ENCODE data around the gene INTS7.

Gene INTS7

GRCh38 chr1:211900441-211900840 is 134.9 kb downstream of the INTS7 start:
- Histone ChIP-seq H3K4me3 (ENCODE audit: low read depth, low read length) (no peak overlapping the region), H3K36me3 (replicated peaks) (no peaks in the 10 kb centered on the region), H3K27me3 (replicated peaks) (no peaks in the 10 kb centered on the region), H3K27ac (no peak overlapping the region)
- DNase-seq = no peak
- in situ Hi-C loops (cut with HindIII; ENCODE audit: low pct_ligation_motif_present, low sequenced_read_pairs) = no loop called here
- no peak for TF ChIP-seq CTCF (IDR thresholded peaks at IDR 0.05; ENCODE audit: low read depth, low read length, missing control alignments)

GRCh38 chr1:211896958-211897357 is 138.4 kb downstream of the INTS7 start:
- no peak for TF ChIP-seq CTCF (IDR thresholded peaks at IDR 0.05; ENCODE audit: low read depth, low read length, missing control alignments)
- Histone ChIP-seq H3K36me3 (replicated peaks) (no peaks in the 10 kb centered on the region), H3K27me3 (replicated peaks) (no peaks in the 10 kb centered on the region), H3K27ac (no peak overlapping the region), H3K4me3 (ENCODE audit: low read depth, low read length) (no peak overlapping the region)
- peak; percentile 2 for DNase-seq
- in situ Hi-C loops (cut with HindIII; ENCODE audit: low pct_ligation_motif_present, low sequenced_read_pairs) = no loop called here

- Histone ChIP-seq H3K4me3 (ENCODE audit: low read depth, low read length) (no peak overlapping the region), H3K36me3 (replicated peaks) (no peaks in the 10 kb centered on the region), H3K27me3 (replicated peaks) (no peaks in the 10 kb centered on the region), H3K27ac (no peak overlapping the region)
- no peak for TF ChIP-seq CTCF (IDR thresholded peaks at IDR 0.05; ENCODE audit: low read depth, low read length, missing control alignments)
- in situ Hi-C loops (cut with HindIII; ENCODE audit: low pct_ligation_motif_present, low sequenced_read_pairs) = no loop called here
- DNase-seq = no peak
Measured at GRCh38 chr1:211895126-211895759, 140.1 kb downstream of the INTS7 start.

- in situ Hi-C loops (cut with HindIII; ENCODE audit: low pct_ligation_motif_present, low sequenced_read_pairs) = no loop called here
- no peak for DNase-seq
- Histone ChIP-seq H3K4me3 (ENCODE audit: low read depth, low read length) (no peak overlapping the region), H3K27me3 (replicated peaks) (no peaks in the 10 kb centered on the region), H3K27ac (no peak overlapping the region), H3K36me3 (replicated peaks) (no peaks in the 10 kb centered on the region)
- TF ChIP-seq CTCF (IDR thresholded peaks at IDR 0.05; ENCODE audit: low read depth, low read length, missing control alignments) = no peak
Measured at GRCh38 chr1:211894312-211894711, 141.0 kb downstream of the INTS7 start.

- H3K4me3 ChIP-seq (ENCODE audit: low read depth, low read length) = no peak overlapping the region
- no peak for DNase-seq
Measured at GRCh38 chr1:211893260-211893659, 142.1 kb downstream of the INTS7 start.

More at GRCh38 chr1:211893260-211893659, 142.1 kb downstream of the INTS7 start:
- Histone ChIP-seq H3K36me3 (replicated peaks) (no peaks in the 10 kb centered on the region), H3K27me3 (replicated peaks) (no peaks in the 10 kb centered on the region), H3K27ac (no peak overlapping the region)
- no peak for TF ChIP-seq CTCF (IDR thresholded peaks at IDR 0.05; ENCODE audit: low read depth, low read length, missing control alignments)
- in situ Hi-C loops (cut with HindIII; ENCODE audit: low pct_ligation_motif_present, low sequenced_read_pairs) = no loop called here
